ENCODE measurements around the gene IL1RAPL1.

DNA sequence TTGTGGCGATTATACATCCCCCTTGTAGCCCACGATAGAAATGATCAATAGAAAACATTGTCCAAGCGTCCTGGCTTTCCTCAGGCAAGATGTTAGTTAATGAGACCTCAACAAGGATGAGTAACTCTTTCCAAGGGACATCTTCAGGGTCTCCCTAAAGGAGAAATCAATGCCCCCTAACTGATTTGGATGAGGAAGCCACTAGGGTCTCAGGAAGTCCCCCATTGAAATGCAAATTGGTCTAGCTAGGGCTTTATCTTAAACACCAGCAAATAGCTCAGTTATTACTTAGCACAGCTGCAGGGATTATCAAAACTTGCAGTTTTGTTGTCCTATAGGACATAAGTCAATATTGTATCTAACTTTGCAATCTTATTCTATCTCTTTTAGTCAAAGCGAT lies 721.5 kb downstream of the IL1RAPL1 start:
- TF ChIP-seq, protein P1, sequence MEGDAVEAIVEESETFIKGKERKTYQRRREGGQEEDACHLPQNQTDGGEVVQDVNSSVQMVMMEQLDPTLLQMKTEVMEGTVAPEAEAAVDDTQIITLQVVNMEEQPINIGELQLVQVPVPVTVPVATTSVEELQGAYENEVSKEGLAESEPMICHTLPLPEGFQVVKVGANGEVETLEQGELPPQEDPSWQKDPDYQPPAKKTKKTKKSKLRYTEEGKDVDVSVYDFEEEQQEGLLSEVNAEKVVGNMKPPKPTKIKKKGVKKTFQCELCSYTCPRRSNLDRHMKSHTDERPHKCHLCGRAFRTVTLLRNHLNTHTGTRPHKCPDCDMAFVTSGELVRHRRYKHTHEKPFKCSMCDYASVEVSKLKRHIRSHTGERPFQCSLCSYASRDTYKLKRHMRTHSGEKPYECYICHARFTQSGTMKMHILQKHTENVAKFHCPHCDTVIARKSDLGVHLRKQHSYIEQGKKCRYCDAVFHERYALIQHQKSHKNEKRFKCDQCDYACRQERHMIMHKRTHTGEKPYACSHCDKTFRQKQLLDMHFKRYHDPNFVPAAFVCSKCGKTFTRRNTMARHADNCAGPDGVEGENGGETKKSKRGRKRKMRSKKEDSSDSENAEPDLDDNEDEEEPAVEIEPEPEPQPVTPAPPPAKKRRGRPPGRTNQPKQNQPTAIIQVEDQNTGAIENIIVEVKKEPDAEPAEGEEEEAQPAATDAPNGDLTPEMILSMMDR (IDR thresholded peaks at IDR 0.05; ENCODE audit: low read depth, low read length), result no peak
- TF ChIP-seq, protein P2, sequence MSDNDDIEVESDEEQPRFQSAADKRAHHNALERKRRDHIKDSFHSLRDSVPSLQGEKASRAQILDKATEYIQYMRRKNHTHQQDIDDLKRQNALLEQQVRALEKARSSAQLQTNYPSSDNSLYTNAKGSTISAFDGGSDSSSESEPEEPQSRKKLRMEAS (IDR thresholded peaks at IDR 0.05; ENCODE audit: low read depth, low read length), result no peak

Data from NB4 (cell line).